Measurements from ENCODE around the gene PTGR1. TPM values are rescaled to one million over a fixed set of nuclear protein-coding genes. Genes with fewer than 3 reads are reported as not detected.
A peak's percentile ranks its signal among the peaks of the same experiment; 100 is the strongest.
"Not testable (repeated sequence)": the region's sequence is repeated elsewhere in the genome, so short reads cannot be mapped to it uniquely, and the experiment has no call there.

Gene PTGR1
- total RNA-seq, 4 donors from 2014 or later = 0.77 to 71.1 (median 42.0) TPM

GRCh38 chr9:111627260-111627963 is 28.0 kb upstream of the PTGR1 start:
- no peak overlapping the region for H3K27ac ChIP-seq
- intact Hi-C loops (cut with DNase I; ENCODE audit: low total_unique reads) = no loop called here
- no peaks in the 10 kb centered on the region for H3K27me3 ChIP-seq
- no peaks in the 10 kb centered on the region for H3K4me1 ChIP-seq
- DNase-seq = no peak
- no peak overlapping the region for H3K4me3 ChIP-seq
- H3K36me3 ChIP-seq = no peaks in the 10 kb centered on the region
- no peak for TF ChIP-seq POLR2A (IDR thresholded peaks at IDR 0.05)
- no peaks in the 10 kb centered on the region for H3K9me3 ChIP-seq

DNA sequence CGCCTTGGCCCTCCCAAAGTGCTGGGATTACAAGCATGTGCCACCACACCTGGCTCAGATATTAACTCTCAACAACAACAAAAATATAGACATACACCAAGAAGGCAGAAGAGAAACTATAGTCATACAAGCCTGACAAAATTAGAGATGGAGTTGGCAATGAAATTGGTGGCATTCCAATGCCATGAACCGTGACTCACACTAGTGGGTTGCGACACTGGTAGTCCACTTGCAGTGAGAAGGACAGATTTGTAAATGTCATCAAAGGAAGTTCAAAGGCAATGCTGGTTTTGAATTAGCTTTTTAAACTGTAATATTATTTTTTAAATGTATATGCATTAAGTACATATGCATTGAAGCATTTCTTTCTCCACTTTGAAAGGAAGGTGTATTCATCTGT is 23.2 kb upstream of the PTGR1 start:
- no peaks in the 10 kb centered on the region for H3K9me3 ChIP-seq

GRCh38 chr9:111621895-111622480 is 22.5 kb upstream of the PTGR1 start:
- peak; percentile 59 to 84 (median 73) for TF ChIP-seq CTCF (IDR thresholded peaks at IDR 0.05)
- TF ChIP-seq POLR2A (IDR thresholded peaks at IDR 0.05) = no peak
- Histone ChIP-seq H3K36me3 (no peaks in the 10 kb centered on the region), H3K27me3 (no peaks in the 10 kb centered on the region), H3K4me1 (no peaks in the 10 kb centered on the region), H3K27ac (no peak overlapping the region), H3K4me3 (no peak overlapping the region), H3K9me3 (no peaks in the 10 kb centered on the region)
- intact Hi-C loops (cut with DNase I; ENCODE audit: low total_unique reads) = no loop called here
- DNase-seq = peak; percentile 20 to 41

More for the DNA sequence above, 23.2 kb upstream of the PTGR1 start:
- intact Hi-C loops (cut with DNase I; ENCODE audit: low total_unique reads) = no loop called here
- Histone ChIP-seq H3K4me1 (no peaks in the 10 kb centered on the region), H3K27me3 (no peaks in the 10 kb centered on the region), H3K36me3 (no peaks in the 10 kb centered on the region), H3K27ac (no peak overlapping the region), H3K4me3 (no peak overlapping the region)
- TF ChIP-seq CTCF (IDR thresholded peaks at IDR 0.05) (no peak), POLR2A (IDR thresholded peaks at IDR 0.05) (no peak)
- DNase-seq = no peak

GRCh38 chr9:111617349-111617748 is 17.9 kb upstream of the PTGR1 start:
- intact Hi-C loops (cut with DNase I; ENCODE audit: low total_unique reads); DNase-seq; H3K9me3 ChIP-seq; H3K36me3 ChIP-seq; H3K27me3 ChIP-seq; H3K4me1 ChIP-seq; H3K27ac ChIP-seq; H3K4me3 ChIP-seq: not testable (repeated sequence)

- TF ChIP-seq CTCF (IDR thresholded peaks at IDR 0.05) = no peak
- TF ChIP-seq POLR2A (IDR thresholded peaks at IDR 0.05) = no peak
- H3K9me3 ChIP-seq = no peaks in the 10 kb centered on the region
- H3K4me3 ChIP-seq = no peak overlapping the region
- no peak for DNase-seq
- H3K36me3 ChIP-seq = no peaks in the 10 kb centered on the region
- no peaks in the 10 kb centered on the region for H3K27me3 ChIP-seq
- H3K4me1 ChIP-seq = no peaks in the 10 kb centered on the region
- no peak overlapping the region for H3K27ac ChIP-seq
- intact Hi-C loops (cut with DNase I; ENCODE audit: low total_unique reads) = no loop called here
Measured at GRCh38 chr9:111615928-111616327, 16.5 kb upstream of the PTGR1 start.

GRCh38 chr9:111613436-111614040 is 14.1 kb upstream of the PTGR1 start:
- Histone ChIP-seq H3K36me3 (no peaks in the 10 kb centered on the region), H3K27ac (no peak overlapping the region), H3K9me3 (no peaks in the 10 kb centered on the region), H3K4me1 (no peaks in the 10 kb centered on the region), H3K27me3 (no peaks in the 10 kb centered on the region), H3K4me3 (no peak overlapping the region)
- intact Hi-C loops (cut with DNase I; ENCODE audit: low total_unique reads) = no loop called here
- DNase-seq = no peak
- no peak for TF ChIP-seq CTCF (IDR thresholded peaks at IDR 0.05)
- no peak for TF ChIP-seq POLR2A (IDR thresholded peaks at IDR 0.05)

Data from uterus (tissue), 4 donors.